H1 (cell line): Measurements from ENCODE around the gene L3MBTL4. TPM values are rescaled to one million over a fixed set of nuclear protein-coding genes. Genes with fewer than 3 reads are reported as not detected.

Source experiments
- CHD1 ChIP-seq: IDR thresholded peaks from 2 replicates; pipeline ENCODE4 v1.6.1; 2012; ENCODE audit warnings: low read depth, low read length, improper control_type of control experiment
- CHD7 ChIP-seq: fragments of 300-600 bp; sonication (generic); IDR thresholded peaks from 2 replicates; pipeline ENCODE4 v1.7.1; 2012; ENCODE audit warnings: low read length, moderate library complexity, mild to moderate bottlenecking, inconsistent platforms; ENCODE audit not compliant: insufficient replicate concordance
- EGR1 ChIP-seq: IDR thresholded peaks from 2 replicates; pipeline ENCODE4 v1.6.1; 2011; ENCODE audit warnings: low read depth, low read length, borderline replicate concordance
- HDAC2 ChIP-seq, 2 experiments: fragments of 300-600 bp in 1 of 2; sonication (generic) in 1 of 2; IDR thresholded peaks; 2 replicates each; pipeline ENCODE4 v1.6.1; 2011 to 2012; ENCODE audit warnings: low read depth in 2 of 2, low read length in 2 of 2, mild to moderate bottlenecking in 2 of 2, moderate library complexity in 2 of 2, borderline replicate concordance in 1 of 2, inconsistent platforms in 1 of 2
- NANOG ChIP-seq: IDR thresholded peaks from 2 replicates; pipeline ENCODE4 v1.6.1; 2011; ENCODE audit warnings: low read length, low read depth, mild to moderate bottlenecking, inconsistent platforms; ENCODE audit not compliant: insufficient read depth, poor library complexity, severe bottlenecking
- NRF1 ChIP-seq: IDR thresholded peaks from 2 replicates; pipeline ENCODE4 v1.6.1; 2011; ENCODE audit warnings: mild to moderate bottlenecking, low read depth, low read length, improper control_type of control experiment
- SIX5 ChIP-seq: IDR thresholded peaks from 2 replicates; pipeline ENCODE4 v1.6.1; 2011; ENCODE audit warnings: mild to moderate bottlenecking, low read depth, low read length
- TAF1 ChIP-seq: IDR thresholded peaks from 2 replicates; pipeline ENCODE4 v1.6.1; 2011; ENCODE audit warnings: mild to moderate bottlenecking, low read depth, low read length
- polyA plus RNA-seq, 7 experiments: library from polyadenylated mRNA; depleted of rRNA in 3 of 7; stranded (reverse) in 5 of 7; unstranded in 2 of 7; fragments of >200 nt in 5 of 7; fragments of 200-250 nt in 2 of 7; gene quantifications; 1 replicate in 5 of 7; 2 replicates in 1 of 7; 4 replicates in 1 of 7; pipeline versions ENCODE4 v1.2.1 to v1.2.3, GENCODE V29; 2011 to 2013; ENCODE audit warnings: missing spikeins in 2 of 7, mixed read lengths in 2 of 7
- total RNA-seq: library from RNA; stranded (reverse); fragmentation: NEBNext Ultra II Directional; extraction: Animal tissue kit (Norgen Biotek cat#: 25700); gene quantifications from 2 replicates; pipeline ENCODE4 v1.2.1, GENCODE V29; 2021

L3MBTL4 gene
- total and polyA plus RNA-seq, 2 of the 8 experiments (the other 6 are each of a cell fraction or from before 2014, with no cell fraction given): 1.0 to 2.1 TPM

- TF ChIP-seq CHD7: no peak
- no peak for TF ChIP-seq SIX5
- TF ChIP-seq TAF1: no peak
- no peak for TF ChIP-seq HDAC2 (IDR thresholded peaks at IDR 0.05; ENCODE audit: borderline replicate concordance in 1 of 2, low read depth in 2 of 2, low read length in 2 of 2)
- no peak for TF ChIP-seq NANOG
- TF ChIP-seq EGR1: no peak
- no peak for TF ChIP-seq NRF1
- no peak for TF ChIP-seq CHD1
Observed at GRCh38 chr18:6269660-6270332, 144.9 kb downstream of the L3MBTL4 start (continued).
